HCT116 (cell line): ENCODE measurements around the gene CCDC87. TPM values are rescaled to one million over a fixed set of nuclear protein-coding genes. Genes with fewer than 3 reads are reported as not detected.

Experiments
- ATAC-seq: fragments of 200-7000 bp; cut with Tn5 transposase; 2 replicates; pipeline ENCODE4 v1.9.1; 2020; ENCODE audit warnings: mild to moderate bottlenecking, moderate library complexity
- BruUV-seq: library from RNA; stranded (reverse); fragments of 400-500 nt; replicated peaks from 2 replicates; lab custom pipeline; 2021; lab: Mats Ljungman, UMichigan
- CTCF ChIA-PET: fragments of 300-600 bp; sonication (Branson Sonifier 250); formaldehyde crosslinking; loops from one replicate; lab custom pipeline; 2021; ENCODE audit warnings: antibody characterized with exemption; lab: Charles Lee
- POLR2A ChIA-PET: fragments of 300-600, 350-600 bp; sonication (Branson Sonifier 250); formaldehyde crosslinking; loops from one replicate; lab custom pipeline; 2021; ENCODE audit warnings: antibody characterized with exemption; lab: Charles Lee
- RAD21 ChIA-PET, 2 experiments: fragments of 300-600 bp; sonication (Branson Sonifier 250); formaldehyde crosslinking; loops; one replicate each; lab custom pipeline; 2023; ENCODE audit warnings: low total read pairs in 2 of 2; ENCODE audit not compliant: uncharacterized antibody in 2 of 2, unreplicated experiment in 2 of 2, low non-redundant PET in 1 of 2; lab: Charles Lee
- DNase-seq: peaks from one replicate; pipeline ENCODE4 v3.0.0-alpha.2; 2010; ENCODE audit warnings: low read depth, low spot score
- H2AFZ ChIP-seq: fragments of 200-600 bp; shearing (Covaris generic), sonication (generic); 2 replicates; pipeline ENCODE4 v1.6.1; 2017; ENCODE audit warnings: low read depth, mixed run types, mixed read lengths, antibody characterized with exemption, low read length; ENCODE audit not compliant: poor library complexity, severe bottlenecking
- H3K27ac ChIP-seq: 2 replicates; pipeline ENCODE4 v1.5.1; 2012; ENCODE audit warnings: low read depth, low read length
- H3K27me3 ChIP-seq: fragments of 200-600 bp; sonication (generic); 2 replicates; pipeline ENCODE4 v1.6.1; 2016; ENCODE audit warnings: mixed run types, low read length, mixed read lengths; ENCODE audit not compliant: insufficient read depth
- H3K36me3 ChIP-seq, 2 experiments: fragments of 200-500 bp in 1 of 2; fragments of 200-600 bp in 1 of 2; sonication (Bioruptor generic) in 1 of 2; sonication (generic) in 1 of 2; 2 replicates each; pipeline versions ENCODE4 v1.5.1 to v1.6.1; 2014 to 2016; ENCODE audit warnings: low read length in 2 of 2, inconsistent platforms in 1 of 2, mixed read lengths in 1 of 2, mixed run types in 1 of 2; ENCODE audit not compliant: insufficient read depth in 2 of 2, control insufficient read depth in 1 of 2
- H3K4me1 ChIP-seq, 2 experiments: fragments of 200-600 bp in 1 of 2; sonication (generic) in 1 of 2; 2 replicates each; pipeline versions ENCODE4 v1.5.1 to v1.6.1; 2012 to 2017; ENCODE audit warnings: low read length in 2 of 2, inconsistent platforms in 1 of 2, mild to moderate bottlenecking in 1 of 2, mixed read lengths in 1 of 2, mixed run types in 1 of 2, moderate library complexity in 1 of 2; ENCODE audit not compliant: insufficient read depth in 2 of 2, control insufficient read depth in 1 of 2
- H3K4me2 ChIP-seq: fragments of 200-600 bp; sonication (generic); 2 replicates; pipeline ENCODE4 v1.6.1; 2017; ENCODE audit warnings: mixed run types, low read length, mixed read lengths
- H3K4me3 ChIP-seq, 2 experiments: fragments of 200-600 bp in 1 of 2; sonication (generic) in 1 of 2; replicated peaks in 1 of 2; 2 replicates each; pipeline ENCODE4 v1.5.1; 2011 to 2016; ENCODE audit warnings: low read length in 2 of 2, control low read depth in 1 of 2, low read depth in 1 of 2, mild to moderate bottlenecking in 1 of 2, mixed read lengths in 1 of 2, mixed run types in 1 of 2
- H3K79me2 ChIP-seq: fragments of 200-600 bp; sonication (generic); 2 replicates; pipeline ENCODE4 v1.6.1; 2017; ENCODE audit warnings: mild to moderate bottlenecking, mixed run types, low read length, moderate library complexity, mixed read lengths; ENCODE audit not compliant: insufficient read depth
- H3K9ac ChIP-seq: fragments of 200-600 bp; sonication (generic); 2 replicates; pipeline ENCODE4 v1.6.1; 2016; ENCODE audit warnings: low read length, mixed read lengths
- H3K9me2 ChIP-seq: fragments of 200-600 bp; sonication (generic), shearing (Covaris generic); 2 replicates; pipeline ENCODE4 v1.6.1; 2017; ENCODE audit warnings: mixed run types, mild to moderate bottlenecking, moderate library complexity; ENCODE audit not compliant: insufficient read depth
- H3K9me3 ChIP-seq, 2 experiments: fragments of 200-500 bp in 1 of 2; fragments of 200-600 bp in 1 of 2; sonication (Bioruptor generic) in 1 of 2; sonication (generic) in 1 of 2; 2 replicates each; pipeline ENCODE4 v1.6.1; 2014 to 2017; ENCODE audit warnings: low read length in 2 of 2, mixed read lengths in 2 of 2, inconsistent platforms in 1 of 2, low read depth in 1 of 2, mild to moderate bottlenecking in 1 of 2, mixed run types in 1 of 2, moderate library complexity in 1 of 2; ENCODE audit not compliant: control insufficient read depth in 1 of 2, insufficient read depth in 1 of 2
- H4K20me1 ChIP-seq: fragments of 200-600 bp; sonication (generic), shearing (Covaris generic); 2 replicates; pipeline ENCODE4 v1.6.1; 2017; ENCODE audit warnings: mixed run types, mild to moderate bottlenecking, moderate library complexity; ENCODE audit not compliant: insufficient read depth
- ATF3 ChIP-seq: IDR thresholded peaks from 2 replicates; pipeline ENCODE4 v1.6.1; 2012
- ELF1 ChIP-seq: IDR thresholded peaks from 2 replicates; pipeline ENCODE4 v1.6.1; 2012; ENCODE audit warnings: low read depth, borderline replicate concordance
- EZH2 ChIP-seq: fragments of 200-600 bp; sonication (generic); IDR thresholded peaks from 2 replicates; pipeline ENCODE4 v1.6.1; 2017; ENCODE audit warnings: antibody characterized with exemption, mixed run types
- FOSL1 ChIP-seq: IDR thresholded peaks from 2 replicates; pipeline ENCODE4 v1.6.1; 2012; ENCODE audit warnings: low read depth
- POLR2AphosphoS5 ChIP-seq: IDR thresholded peaks from 2 replicates; pipeline ENCODE4 v1.6.1; 2011; ENCODE audit warnings: mild to moderate bottlenecking, low read depth, low read length, moderate library complexity
- SP1 ChIP-seq: IDR thresholded peaks from 2 replicates; pipeline ENCODE4 v1.6.1; 2012; ENCODE audit warnings: low read depth
- TCF7L2 ChIP-seq: IDR thresholded peaks from 2 replicates; pipeline ENCODE4 v1.7.0; 2011; ENCODE audit warnings: borderline replicate concordance, inconsistent platforms; ENCODE audit not compliant: insufficient read depth, insufficient read length; ENCODE audit errors: extremely low read depth
- YY1 ChIP-seq: IDR thresholded peaks from 2 replicates; pipeline ENCODE4 v1.6.1; 2011; ENCODE audit warnings: low read length, low read depth, moderate library complexity, mild to moderate bottlenecking; ENCODE audit not compliant: insufficient replicate concordance; ENCODE audit errors: extremely low read depth
- ZBTB33 ChIP-seq: IDR thresholded peaks from 2 replicates; pipeline ENCODE4 v1.6.1; 2011; ENCODE audit warnings: mild to moderate bottlenecking, low read length, moderate library complexity; ENCODE audit not compliant: insufficient replicate concordance; ENCODE audit errors: extremely low read depth
- ZNF274 ChIP-seq: fragments of 200-500 bp; sonication (Bioruptor generic); IDR thresholded peaks from 2 replicates; pipeline ENCODE4 v1.6.1; 2014; ENCODE audit warnings: mild to moderate bottlenecking, low read depth, low read length, inconsistent platforms
- intact Hi-C: fragments of 100-400 bp; cut with micrococcal nuclease; formaldehyde crosslinking; loops from 2 replicates; pipeline ENCODE4 v1.10.0; 2022
- total RNA-seq: library from RNA; stranded (reverse); gene quantifications from one replicate; pipeline ENCODE4 v1.2.1, GENCODE V29; 2021; ENCODE audit not compliant: unreplicated experiment
- TF ChIP-seq, protein P1 (sequence below), 3 experiments: fragments of 200-600 bp in 1 of 3; sonication (generic) in 1 of 3; IDR thresholded peaks in 2 of 3; conservative IDR thresholded peaks in 1 of 3; 2 replicates each; pipeline ENCODE4 v1.5.1; 2012 to 2017; ENCODE audit warnings: low read depth in 2 of 3, low read length in 2 of 3, antibody characterized with exemption in 1 of 3, borderline replicate concordance in 1 of 3, control low read depth in 1 of 3, mild to moderate bottlenecking in 1 of 3, mixed read lengths in 1 of 3, mixed run types in 1 of 3, moderate library complexity in 1 of 3; ENCODE audit not compliant: insufficient read depth in 1 of 3
- TF ChIP-seq, protein P2 (sequence below): IDR thresholded peaks from 2 replicates; pipeline ENCODE4 v1.6.1; 2012
- TF ChIP-seq, protein P3 (sequence below): IDR thresholded peaks from 2 replicates; pipeline ENCODE4 v1.6.1; 2012; ENCODE audit warnings: low read depth

CCDC87 gene
- total RNA-seq, 1 experiment from 2014 or later, result 0.39 TPM

DNA sequence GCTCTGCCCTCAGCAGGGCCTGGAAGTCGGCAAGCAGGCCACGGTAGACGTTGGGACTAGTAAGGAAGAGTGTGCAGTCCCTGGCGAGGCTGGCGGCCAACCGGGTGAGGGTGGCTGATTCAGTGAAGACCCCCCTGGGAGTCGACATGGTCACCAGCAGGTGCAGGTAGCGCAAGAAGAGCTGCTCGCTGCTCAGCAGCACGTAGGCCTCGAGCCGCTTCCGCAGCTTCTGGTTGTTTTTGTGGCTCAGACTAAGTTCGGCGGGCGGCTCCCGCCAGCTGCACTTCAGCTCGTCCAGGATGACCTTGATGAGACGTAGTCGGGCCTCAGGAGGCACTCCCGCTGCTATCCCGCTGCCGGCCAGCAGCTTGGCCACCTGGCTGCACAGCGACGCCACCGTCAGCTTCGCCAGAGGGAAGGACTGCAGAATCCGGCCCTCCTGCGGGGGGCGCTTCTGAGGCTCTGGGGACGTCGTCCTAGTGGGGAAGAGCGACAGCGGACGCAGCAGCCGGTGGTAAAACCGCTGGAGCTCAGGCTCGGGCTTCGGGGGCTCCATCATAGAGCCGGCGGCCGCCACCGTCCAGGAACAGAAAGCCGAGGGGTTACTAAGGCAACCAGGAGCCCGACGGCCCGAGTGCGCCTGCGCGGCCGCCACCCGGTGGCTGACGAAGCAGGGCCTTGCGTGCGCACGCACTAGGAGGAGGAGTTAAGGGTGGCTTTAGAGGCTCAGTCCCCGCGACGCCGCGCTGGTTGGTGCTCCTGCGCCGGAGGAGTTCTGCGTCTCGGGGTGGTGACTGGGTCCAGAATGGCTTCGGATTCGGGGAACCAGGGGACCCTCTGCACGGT is at the start of gene CCDC87, which contains the start of gene CCS (continued):
- no peak for TF ChIP-seq ZBTB33
- TF ChIP-seq, protein P1, sequence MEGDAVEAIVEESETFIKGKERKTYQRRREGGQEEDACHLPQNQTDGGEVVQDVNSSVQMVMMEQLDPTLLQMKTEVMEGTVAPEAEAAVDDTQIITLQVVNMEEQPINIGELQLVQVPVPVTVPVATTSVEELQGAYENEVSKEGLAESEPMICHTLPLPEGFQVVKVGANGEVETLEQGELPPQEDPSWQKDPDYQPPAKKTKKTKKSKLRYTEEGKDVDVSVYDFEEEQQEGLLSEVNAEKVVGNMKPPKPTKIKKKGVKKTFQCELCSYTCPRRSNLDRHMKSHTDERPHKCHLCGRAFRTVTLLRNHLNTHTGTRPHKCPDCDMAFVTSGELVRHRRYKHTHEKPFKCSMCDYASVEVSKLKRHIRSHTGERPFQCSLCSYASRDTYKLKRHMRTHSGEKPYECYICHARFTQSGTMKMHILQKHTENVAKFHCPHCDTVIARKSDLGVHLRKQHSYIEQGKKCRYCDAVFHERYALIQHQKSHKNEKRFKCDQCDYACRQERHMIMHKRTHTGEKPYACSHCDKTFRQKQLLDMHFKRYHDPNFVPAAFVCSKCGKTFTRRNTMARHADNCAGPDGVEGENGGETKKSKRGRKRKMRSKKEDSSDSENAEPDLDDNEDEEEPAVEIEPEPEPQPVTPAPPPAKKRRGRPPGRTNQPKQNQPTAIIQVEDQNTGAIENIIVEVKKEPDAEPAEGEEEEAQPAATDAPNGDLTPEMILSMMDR (IDR thresholded peaks at IDR 0.05 in 2 of 3, conservative IDR thresholded peaks at IDR 0.05 in 1 of 3; ENCODE audit: borderline replicate concordance in 1 of 3, insufficient read depth in 1 of 3, low read depth in 2 of 3, low read length in 2 of 3), result peak; percentile 76 to 91 (median 80)
- TF ChIP-seq TCF7L2, result peak; percentile 20
- TF ChIP-seq YY1, result peak; percentile 44

DNA sequence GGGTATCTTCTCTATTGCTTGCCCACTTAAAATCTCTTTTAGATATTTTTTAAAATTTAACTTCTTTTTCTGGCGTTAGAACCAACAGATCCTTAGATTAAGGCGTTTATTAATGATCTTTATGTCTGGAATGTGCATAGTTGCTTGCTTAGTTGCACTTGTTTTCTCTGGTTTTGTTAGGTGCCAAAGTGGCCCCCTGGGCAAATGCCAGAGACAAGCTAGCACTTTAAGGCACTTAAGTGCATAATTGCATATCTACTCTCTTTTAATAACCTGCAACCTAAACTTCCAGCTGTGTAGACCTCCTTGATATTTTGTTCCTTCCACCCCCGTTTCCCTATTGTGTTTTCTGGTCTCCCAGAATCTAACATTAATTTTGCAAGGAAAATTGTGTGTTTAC is 49.0 kb upstream of the CCDC87 start:
- peaks cover 54% of the 10 kb centered on the region for H4K20me1 ChIP-seq
- ATAC-seq (no peak), DNase-seq (no peak)
- H3K4me2 ChIP-seq, result no peak overlapping the region
- H3K27me3 ChIP-seq, result no peaks in the 10 kb centered on the region
- POLR2A ChIA-PET, result no interaction called here
- CTCF ChIA-PET, result no interaction called here
- intact Hi-C loops, result no loop called here
- H2AFZ ChIP-seq, result no peak overlapping the region
- no peak overlapping the region for H3K4me3 ChIP-seq
- peaks cover 4 to 23% of the 10 kb centered on the region in 2 experiments for H3K4me1 ChIP-seq
- RAD21 ChIA-PET, result no interaction called here
- H3K79me2 ChIP-seq, result peaks cover 98% of the 10 kb centered on the region
- BruUV-seq, result no TSS peak
- no peaks in the 10 kb centered on the region for H3K9me3 ChIP-seq
- H3K27ac ChIP-seq, result no peak overlapping the region
- H3K9ac ChIP-seq, result no peak overlapping the region
- H3K36me3 ChIP-seq, result peaks cover 62 to 76% of the 10 kb centered on the region in 2 experiments
- no peaks in the 10 kb centered on the region for H3K9me2 ChIP-seq
- TF ChIP-seq, protein P2, sequence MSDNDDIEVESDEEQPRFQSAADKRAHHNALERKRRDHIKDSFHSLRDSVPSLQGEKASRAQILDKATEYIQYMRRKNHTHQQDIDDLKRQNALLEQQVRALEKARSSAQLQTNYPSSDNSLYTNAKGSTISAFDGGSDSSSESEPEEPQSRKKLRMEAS, result no peak
- TF ChIP-seq ATF3, result no peak
- no peak for TF ChIP-seq POLR2AphosphoS5
- no peak for TF ChIP-seq EZH2
- no peak for TF ChIP-seq FOSL1
- no peak for TF ChIP-seq SP1
- TF ChIP-seq TCF7L2, result no peak
- TF ChIP-seq, protein P3, sequence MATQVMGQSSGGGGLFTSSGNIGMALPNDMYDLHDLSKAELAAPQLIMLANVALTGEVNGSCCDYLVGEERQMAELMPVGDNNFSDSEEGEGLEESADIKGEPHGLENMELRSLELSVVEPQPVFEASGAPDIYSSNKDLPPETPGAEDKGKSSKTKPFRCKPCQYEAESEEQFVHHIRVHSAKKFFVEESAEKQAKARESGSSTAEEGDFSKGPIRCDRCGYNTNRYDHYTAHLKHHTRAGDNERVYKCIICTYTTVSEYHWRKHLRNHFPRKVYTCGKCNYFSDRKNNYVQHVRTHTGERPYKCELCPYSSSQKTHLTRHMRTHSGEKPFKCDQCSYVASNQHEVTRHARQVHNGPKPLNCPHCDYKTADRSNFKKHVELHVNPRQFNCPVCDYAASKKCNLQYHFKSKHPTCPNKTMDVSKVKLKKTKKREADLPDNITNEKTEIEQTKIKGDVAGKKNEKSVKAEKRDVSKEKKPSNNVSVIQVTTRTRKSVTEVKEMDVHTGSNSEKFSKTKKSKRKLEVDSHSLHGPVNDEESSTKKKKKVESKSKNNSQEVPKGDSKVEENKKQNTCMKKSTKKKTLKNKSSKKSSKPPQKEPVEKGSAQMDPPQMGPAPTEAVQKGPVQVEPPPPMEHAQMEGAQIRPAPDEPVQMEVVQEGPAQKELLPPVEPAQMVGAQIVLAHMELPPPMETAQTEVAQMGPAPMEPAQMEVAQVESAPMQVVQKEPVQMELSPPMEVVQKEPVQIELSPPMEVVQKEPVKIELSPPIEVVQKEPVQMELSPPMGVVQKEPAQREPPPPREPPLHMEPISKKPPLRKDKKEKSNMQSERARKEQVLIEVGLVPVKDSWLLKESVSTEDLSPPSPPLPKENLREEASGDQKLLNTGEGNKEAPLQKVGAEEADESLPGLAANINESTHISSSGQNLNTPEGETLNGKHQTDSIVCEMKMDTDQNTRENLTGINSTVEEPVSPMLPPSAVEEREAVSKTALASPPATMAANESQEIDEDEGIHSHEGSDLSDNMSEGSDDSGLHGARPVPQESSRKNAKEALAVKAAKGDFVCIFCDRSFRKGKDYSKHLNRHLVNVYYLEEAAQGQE, result no peak
- TF ChIP-seq ELF1, result no peak
- no peak for TF ChIP-seq ZNF274
